Measurements from ENCODE around the gene NR0B1. TPM values are rescaled to one million over a fixed set of nuclear protein-coding genes. Genes with fewer than 3 reads are reported as not detected.

NR0B1 gene
- polyA plus RNA-seq, 1 donor: 0.15 TPM

- no peak for DNase-seq
Observed at GRCh38 chrX:30270639-30271038, 38.6 kb downstream of the NR0B1 start.

- DNase-seq: no peak
Observed at GRCh38 chrX:30262763-30263162, 46.4 kb downstream of the NR0B1 start.

- no peak for DNase-seq
Observed at GRCh38 chrX:30261012-30261411, 48.2 kb downstream of the NR0B1 start.

- no peak for DNase-seq
Observed at GRCh38 chrX:30259927-30260326, 49.3 kb downstream of the NR0B1 start.

Other genes with a start within 250 kb of the NR0B1 start
- gene MAGEB2, start 93.8 kb downstream of the NR0B1 start, polyA plus RNA-seq (ENCODE audit: insufficient read length): not detected
- gene MAGEB3, start 78.7 kb downstream of the NR0B1 start, polyA plus RNA-seq (ENCODE audit: insufficient read length): not detected
- not detected for gene MAGEB4, start 67.4 kb downstream of the NR0B1 start, polyA plus RNA-seq (ENCODE audit: insufficient read length)
- not detected for gene MAGEB1, start 62.2 kb downstream of the NR0B1 start, polyA plus RNA-seq (ENCODE audit: insufficient read length)

Measured in hindlimb muscle (tissue), 1 donor.